DND-41 (cell line): ENCODE results near the gene HCN4.

Experiments used
- ATAC-seq: fragments of 200-7000 bp; cut with Tn5 transposase; 3 replicates; pipeline ENCODE4 v1.9.1; 2021; ENCODE audit warnings: low read depth; ENCODE audit not compliant: insufficient read depth
- DNase-seq: peaks from one replicate; pipeline ENCODE4 v3.0.0-alpha.2; 2020
- H2AFZ ChIP-seq: 2 replicates; pipeline ENCODE4 v1.6.0; 2012; ENCODE audit warnings: low read depth, low read length
- H3K27ac ChIP-seq: 2 replicates; pipeline ENCODE4 v1.5.1; 2012; ENCODE audit warnings: low read length, inconsistent platforms
- H3K27me3 ChIP-seq: fragments of 200-600 bp; sonication (generic); 2 replicates; pipeline ENCODE4 v1.6.0; 2012; ENCODE audit warnings: low read length, mild to moderate bottlenecking, inconsistent platforms; ENCODE audit not compliant: insufficient read depth, poor library complexity
- H3K36me3 ChIP-seq: 2 replicates; pipeline ENCODE4 v1.5.1; 2012; ENCODE audit warnings: low read length, inconsistent platforms; ENCODE audit not compliant: insufficient read depth
- H3K4me1 ChIP-seq: 2 replicates; pipeline ENCODE4 v1.5.1; 2012; ENCODE audit warnings: mild to moderate bottlenecking, low read length; ENCODE audit not compliant: insufficient read depth
- H3K4me2 ChIP-seq: 2 replicates; pipeline ENCODE4 v1.6.0; 2012; ENCODE audit warnings: mild to moderate bottlenecking, moderate library complexity, low read length, inconsistent platforms; ENCODE audit not compliant: insufficient read depth
- H3K4me3 ChIP-seq, 2 experiments: fragments of 200-600 bp in 1 of 2; shearing (Covaris generic) in 1 of 2; 2 replicates each; pipeline ENCODE4 v1.5.1; 2012 to 2016; ENCODE audit warnings: inconsistent platforms in 2 of 2, low read length in 2 of 2, mild to moderate bottlenecking in 2 of 2, low read depth in 1 of 2, moderate library complexity in 1 of 2
- H3K79me2 ChIP-seq: 2 replicates; pipeline ENCODE4 v1.6.0; 2012; ENCODE audit warnings: low read length, inconsistent platforms; ENCODE audit not compliant: insufficient read depth
- H3K9ac ChIP-seq: 2 replicates; pipeline ENCODE4 v1.6.0; 2012; ENCODE audit warnings: low read depth, mild to moderate bottlenecking, inconsistent platforms, low read length, moderate library complexity
- H3K9me3 ChIP-seq: 2 replicates; pipeline ENCODE4 v1.5.1; 2012; ENCODE audit warnings: low read length, moderate library complexity, mild to moderate bottlenecking, inconsistent platforms; ENCODE audit not compliant: insufficient read depth, severe bottlenecking
- H4K20me1 ChIP-seq: 2 replicates; pipeline ENCODE4 v1.6.0; 2012; ENCODE audit warnings: low read length; ENCODE audit not compliant: insufficient read depth
- CTCF ChIP-seq: IDR thresholded peaks from 2 replicates; pipeline ENCODE4 v1.5.1; 2012; ENCODE audit warnings: borderline replicate concordance, low read length, moderate library complexity, mild to moderate bottlenecking; ENCODE audit not compliant: poor library complexity, severe bottlenecking; ENCODE audit errors: extremely low read depth
- EZH2 ChIP-seq: IDR thresholded peaks from 3 replicates; pipeline ENCODE4 v1.6.1; 2012; ENCODE audit warnings: borderline replicate concordance, low read depth, mild to moderate bottlenecking, moderate library complexity, low read length, inconsistent platforms; ENCODE audit not compliant: severe bottlenecking

The HCN4 gene

GRCh38 chr15:73361337-73361736 lies 7.4 kb downstream of the HCN4 start:
- no peak for DNase-seq
- no peaks in the 10 kb centered on the region for H3K36me3 ChIP-seq
- ATAC-seq = no peak
- no peaks in the 10 kb centered on the region for H3K4me1 ChIP-seq
- peaks cover 24% of the 10 kb centered on the region for H3K27me3 ChIP-seq
- H4K20me1 ChIP-seq = no peaks in the 10 kb centered on the region
- no peak overlapping the region for H3K4me2 ChIP-seq
- H3K9me3 ChIP-seq = no peaks in the 10 kb centered on the region
- no peak overlapping the region for H3K4me3 ChIP-seq
- no peak overlapping the region for H2AFZ ChIP-seq
- H3K9ac ChIP-seq = no peak overlapping the region
- no peaks in the 10 kb centered on the region for H3K79me2 ChIP-seq
- TF ChIP-seq EZH2 (no peak), CTCF (no peak)
- no peak overlapping the region for H3K27ac ChIP-seq

GRCh38 chr15:73359651-73360050 lies 9.1 kb downstream of the HCN4 start:
- ATAC-seq = no peak
- no peak for DNase-seq
- no peak overlapping the region for H3K4me2 ChIP-seq
- H3K4me3 ChIP-seq = no peak overlapping the region
- no peak for TF ChIP-seq EZH2
- TF ChIP-seq CTCF = no peak
- no peaks in the 10 kb centered on the region for H3K36me3 ChIP-seq
- H3K27ac ChIP-seq = no peak overlapping the region
- no peaks in the 10 kb centered on the region for H3K4me1 ChIP-seq
- H3K9me3 ChIP-seq = no peaks in the 10 kb centered on the region
- peaks cover 24% of the 10 kb centered on the region for H3K27me3 ChIP-seq
- H3K9ac ChIP-seq = no peak overlapping the region
- H3K79me2 ChIP-seq = no peaks in the 10 kb centered on the region
- H4K20me1 ChIP-seq = no peaks in the 10 kb centered on the region
- no peak overlapping the region for H2AFZ ChIP-seq

GRCh38 chr15:73357999-73358665 lies 10.6 kb downstream of the HCN4 start:
- DNase-seq = no peak
- Histone ChIP-seq H3K27ac (no peak overlapping the region), H3K79me2 (no peaks in the 10 kb centered on the region), H3K4me1 (no peaks in the 10 kb centered on the region), H3K4me2 (no peak overlapping the region), H3K36me3 (no peaks in the 10 kb centered on the region), H3K9me3 (no peaks in the 10 kb centered on the region), H3K4me3 (no peak overlapping the region), H2AFZ (no peak overlapping the region), H3K9ac (no peak overlapping the region), H4K20me1 (no peaks in the 10 kb centered on the region; the same call in 1 of the 2 replicates), H3K27me3 (peaks cover 24% of the 10 kb centered on the region)
- ATAC-seq = no peak
- TF ChIP-seq EZH2 = no peak
- no peak for TF ChIP-seq CTCF
